GM19372 (cell line): Measurements from ENCODE around the gene PTH2R.
A peak's percentile ranks its signal among the peaks of the same experiment; 100 is the strongest.
"Not testable (repeated sequence)": the region's sequence is repeated elsewhere in the genome, so short reads cannot be mapped to it uniquely, and the experiment has no call there.

ENCODE experiments used
- ATAC-seq: cut with Tn5 transposase; IDR thresholded peaks from one replicate; pipeline ENCODE4 v1.9.1; 2021; ENCODE audit warnings: mild to moderate bottlenecking, low read depth, moderate library complexity; ENCODE audit not compliant: unreplicated experiment

The PTH2R gene

DNA sequence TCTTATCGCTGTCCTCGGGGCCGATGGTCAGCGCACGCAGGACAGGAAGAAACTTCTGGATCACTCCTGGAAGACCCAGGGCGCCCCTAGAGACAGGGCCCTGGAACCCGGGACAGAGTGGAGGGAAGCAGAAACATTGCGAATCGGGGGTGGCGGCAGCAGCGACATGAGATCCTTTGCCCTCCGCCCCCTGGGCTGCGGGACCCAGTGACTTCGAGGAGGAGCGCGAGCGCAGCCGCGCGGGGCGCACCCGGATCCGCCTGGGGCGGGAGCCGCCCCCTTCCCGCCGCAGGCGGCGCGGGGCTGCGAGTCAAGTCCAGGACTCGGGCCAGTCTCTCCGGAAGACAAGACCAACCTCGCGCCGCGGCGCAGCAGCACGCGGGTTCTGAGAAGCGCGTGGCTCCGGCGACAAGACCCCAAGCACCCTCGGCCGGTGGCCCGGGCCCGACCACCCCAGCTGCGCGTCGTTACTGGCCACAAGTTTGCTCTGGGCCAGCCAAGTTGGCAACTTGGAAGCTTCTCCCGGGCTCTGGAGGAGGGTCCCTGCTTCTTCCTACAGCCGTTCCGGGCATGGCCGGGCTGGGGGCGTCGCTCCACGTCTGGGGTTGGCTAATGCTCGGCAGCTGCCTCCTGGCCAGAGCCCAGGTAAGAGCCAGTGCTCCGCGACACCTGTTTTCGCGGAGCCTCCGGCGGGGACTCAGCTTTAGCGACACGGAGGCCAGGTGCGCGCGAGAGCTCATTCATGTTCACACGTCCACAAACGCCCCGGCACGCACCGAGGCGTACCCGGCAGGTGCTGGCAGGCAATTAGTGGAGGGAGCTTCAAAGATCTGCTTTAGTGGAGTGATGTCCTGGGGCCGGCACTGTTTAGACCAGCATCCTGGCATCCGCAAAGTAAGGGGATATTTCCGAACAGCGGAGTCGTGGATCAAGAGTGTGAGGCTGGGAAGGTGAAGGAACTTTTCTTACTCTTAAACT is at the start of gene PTH2R:
PTH2R (plus strand) TSS at position 319 of the 978 bp plus-strand sequence; CDS start at position 571, 252 bp downstream.
- ATAC-seq = no peak

- no peak for ATAC-seq
Measured at GRCh38 chr2:208356846-208357574, 49.6 kb upstream of the PTH2R start.

DNA sequence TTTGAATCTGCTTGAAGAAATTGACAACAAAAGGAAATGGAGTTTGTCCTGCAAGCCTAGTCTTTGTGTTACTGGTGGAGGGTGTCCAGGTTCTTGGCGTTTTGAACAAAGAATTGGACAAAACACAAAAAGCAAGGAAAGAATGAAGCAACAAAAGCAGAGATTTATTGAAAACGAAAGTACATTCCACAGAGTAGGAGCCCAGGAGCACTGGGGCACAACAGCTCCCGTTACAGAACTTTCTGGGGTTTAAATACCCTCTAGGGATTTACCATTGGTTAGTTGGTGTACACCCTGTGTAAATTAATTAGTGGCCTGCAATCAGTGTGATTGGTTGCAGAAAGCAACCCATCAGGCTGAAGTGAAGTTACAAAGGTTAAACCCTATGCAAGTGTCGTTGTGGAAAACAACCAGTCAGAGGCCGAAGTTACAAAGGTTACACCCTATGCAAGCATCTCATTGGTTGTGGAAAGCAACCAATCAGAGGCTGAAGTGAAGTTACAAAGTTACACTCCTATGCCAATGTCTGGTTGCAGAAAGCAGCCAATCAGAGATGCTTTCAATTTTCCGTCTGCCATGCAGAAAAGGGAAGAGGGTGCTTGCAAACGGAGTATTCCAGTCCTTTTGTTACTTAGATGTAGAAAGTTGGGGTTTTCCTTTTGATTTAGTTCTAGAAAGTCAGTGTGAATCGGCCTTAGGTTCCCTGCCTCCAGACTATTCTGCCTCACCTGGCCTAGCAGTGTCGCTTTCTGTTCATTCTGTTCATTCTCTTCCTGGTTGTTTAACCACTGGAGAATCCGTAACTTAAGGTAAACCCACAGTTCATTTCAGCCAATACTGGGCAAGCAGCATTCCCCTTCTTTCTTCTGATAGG is 47.6 kb upstream of the PTH2R start:
- no peak for ATAC-seq

DNA sequence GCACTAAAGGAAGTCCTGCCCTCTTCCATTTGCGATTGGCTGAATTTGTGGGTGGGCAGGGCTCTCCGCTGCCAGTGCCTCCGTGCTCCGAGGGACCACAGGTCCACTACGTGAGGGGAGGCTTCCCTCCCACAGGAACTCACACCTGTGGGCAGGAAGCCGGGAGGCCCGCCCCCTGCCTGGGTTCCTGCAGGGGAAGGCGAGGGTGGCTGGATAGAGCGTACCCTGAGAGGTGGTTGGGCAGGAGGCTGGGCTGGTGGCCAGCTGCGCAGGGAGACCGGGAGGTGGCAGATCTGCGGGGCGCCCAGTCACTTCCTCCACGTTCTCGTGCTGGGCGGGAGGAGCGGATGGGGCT is 47.0 kb upstream of the PTH2R start:
- no peak for ATAC-seq

- no peak for ATAC-seq
Measured at GRCh38 chr2:208360259-208361076, 46.1 kb upstream of the PTH2R start.

- ATAC-seq = no peak
Measured at GRCh38 chr2:208361077-208361441, 45.5 kb upstream of the PTH2R start.

DNA sequence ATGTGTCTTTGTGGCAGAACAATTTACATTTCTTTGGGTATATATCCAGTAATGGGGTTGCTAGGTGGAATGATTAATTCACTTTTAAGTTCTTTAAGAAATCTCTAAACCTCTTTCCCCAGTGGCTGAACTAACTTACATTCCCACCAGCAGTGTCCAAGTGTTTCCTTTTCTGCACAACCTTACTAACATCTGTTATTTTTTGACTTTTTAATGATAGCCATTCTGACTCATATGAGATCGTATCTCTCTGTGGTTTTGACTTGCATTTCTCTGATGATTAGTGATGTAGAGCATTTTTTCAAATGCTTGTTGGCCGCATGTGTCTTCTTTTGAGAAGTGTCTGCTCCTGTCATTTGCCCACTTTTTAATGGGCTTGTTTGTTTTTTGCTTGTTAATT is 43.1 kb upstream of the PTH2R start:
- ATAC-seq = no peak

DNA sequence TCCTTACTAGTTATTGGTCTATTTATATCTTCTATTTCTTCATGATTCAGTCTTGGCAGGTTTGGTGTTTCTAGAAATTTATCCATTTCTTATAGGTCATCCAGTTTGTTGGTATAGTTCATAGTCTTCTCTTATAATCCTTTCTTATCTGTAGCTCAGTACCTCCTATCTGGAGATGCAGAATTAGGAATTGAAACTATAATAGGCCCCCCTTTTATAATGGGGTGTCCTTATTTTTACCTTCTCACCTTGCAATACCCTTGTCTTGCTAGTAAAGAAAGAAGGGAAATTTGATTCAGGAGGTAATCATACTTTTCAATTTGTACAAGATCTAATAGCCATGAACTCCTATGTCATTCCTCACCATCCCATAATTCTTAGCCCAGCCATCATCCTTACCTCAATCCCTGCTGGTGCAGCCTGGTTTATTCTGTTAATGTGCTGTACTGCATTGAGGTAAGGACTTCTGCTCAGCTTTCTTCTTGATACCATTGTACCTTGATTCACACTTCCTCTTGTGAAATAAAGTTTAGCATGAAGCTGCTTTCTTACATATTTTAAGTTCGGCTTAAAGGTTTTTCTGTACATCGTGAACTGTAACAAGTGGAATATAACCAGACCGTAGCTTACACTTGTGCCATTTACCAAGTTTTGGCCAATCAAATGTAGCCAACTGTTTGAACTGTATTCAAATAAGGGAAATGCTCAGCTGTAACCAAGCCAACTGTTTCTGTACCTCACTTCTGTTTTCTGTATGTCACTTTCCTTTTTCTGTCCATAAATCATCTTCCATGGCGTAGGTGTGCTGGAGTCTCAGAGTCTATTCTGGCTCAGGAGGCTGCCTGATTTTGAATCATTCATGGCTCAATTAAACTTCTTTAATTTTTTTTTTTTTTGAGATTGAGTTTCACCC is 40.1 kb upstream of the PTH2R start:
- ATAC-seq = peak; percentile 73

DNA sequence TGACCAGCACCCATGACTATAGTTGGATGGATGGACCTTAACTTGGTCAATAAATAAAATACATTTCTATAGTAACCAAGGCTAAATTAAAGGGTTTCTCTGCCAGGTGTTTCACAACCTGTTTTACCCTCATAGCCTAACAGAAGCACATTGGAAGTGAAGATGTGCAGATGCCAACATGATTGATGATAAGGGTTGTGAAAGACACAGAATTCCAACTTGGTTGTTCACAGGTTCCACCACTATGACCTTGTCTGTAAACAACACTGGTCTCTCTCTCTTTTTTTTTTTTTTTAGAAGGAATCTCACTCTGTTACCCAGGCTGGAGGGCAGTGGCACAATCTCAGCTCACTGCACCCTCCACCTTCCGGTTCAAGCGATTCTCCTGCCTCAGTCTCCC is 37.5 kb upstream of the PTH2R start:
- ATAC-seq = no peak

DNA sequence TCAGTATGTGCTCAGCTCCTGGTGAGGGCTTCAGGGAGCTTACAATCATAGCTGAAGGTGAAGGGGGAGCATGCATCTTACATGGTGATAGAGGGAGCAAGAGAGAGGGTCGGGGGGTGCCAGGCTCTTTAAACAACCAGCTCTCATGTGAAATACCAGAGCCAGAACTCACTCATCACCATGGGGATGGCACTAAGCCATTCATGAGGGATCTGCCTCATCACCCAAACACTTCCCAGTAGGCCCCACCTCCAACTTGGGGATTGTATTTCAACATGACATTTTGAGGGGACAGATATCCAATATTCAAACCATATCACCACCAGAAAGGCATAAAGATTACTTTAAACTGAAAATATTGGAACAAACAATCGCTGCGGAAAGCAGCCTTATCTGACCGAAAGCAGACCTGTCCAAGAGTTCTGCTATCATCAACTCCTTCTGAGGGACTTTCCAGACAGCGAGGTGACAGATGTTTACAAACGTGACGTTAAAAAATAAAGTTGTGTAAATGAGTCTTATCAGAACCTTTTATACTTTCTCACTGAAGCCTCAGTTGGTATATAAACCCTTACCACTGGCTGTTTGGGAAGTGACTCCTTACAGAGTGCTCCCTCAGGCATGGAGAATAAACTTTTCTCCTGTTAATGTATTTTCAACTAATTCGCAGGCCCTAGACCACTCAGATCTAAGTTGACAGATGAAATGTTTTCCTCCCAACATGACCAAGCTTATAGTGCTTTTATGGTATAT is 35.5 kb upstream of the PTH2R start:
- no peak for ATAC-seq

DNA sequence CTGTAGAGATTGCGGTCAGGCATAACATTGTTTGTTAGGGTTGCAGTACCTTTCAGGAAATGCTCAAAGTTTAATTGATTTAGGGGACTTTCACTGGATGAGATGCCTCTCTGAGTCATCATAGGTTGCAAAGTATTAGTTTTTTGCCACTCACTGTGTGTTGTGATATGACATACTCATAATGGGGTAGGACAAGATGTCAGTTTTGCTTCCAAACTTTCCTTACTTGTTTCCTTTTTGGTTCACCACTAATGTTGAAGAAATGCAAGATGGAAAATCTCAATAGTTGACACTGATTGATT is 35.0 kb upstream of the PTH2R start:
- no peak for ATAC-seq

- ATAC-seq = no peak
Measured at GRCh38 chr2:208373460-208374089, 33.0 kb upstream of the PTH2R start.

GRCh38 chr2:208375491-208376068 is 31.0 kb upstream of the PTH2R start:
- ATAC-seq = no peak

DNA sequence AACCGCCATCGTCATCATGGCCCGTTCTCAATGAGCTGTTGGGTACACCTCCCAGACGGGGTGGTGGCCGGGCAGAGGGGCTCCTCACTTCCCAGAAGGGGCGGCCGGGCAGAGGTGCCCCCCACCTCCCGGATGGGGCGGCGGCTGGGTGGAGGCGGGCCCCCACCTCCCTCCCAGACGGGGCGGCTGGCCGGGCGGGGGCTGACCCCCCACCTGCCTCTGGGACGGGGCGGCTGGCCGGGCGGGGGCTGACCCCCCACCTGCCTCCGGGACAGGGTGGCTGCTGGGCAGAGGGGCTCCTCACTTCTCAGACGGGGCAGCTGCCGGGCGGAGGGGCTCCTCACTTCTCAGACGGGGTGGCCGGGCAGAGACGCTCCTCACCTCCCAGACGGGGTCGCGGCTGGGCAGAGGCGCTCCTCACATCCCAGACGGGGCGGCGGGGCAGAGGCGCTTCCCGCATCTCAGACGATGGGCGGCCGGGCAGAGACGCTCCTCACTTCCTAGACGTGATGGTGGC is 29.2 kb upstream of the PTH2R start:
- ATAC-seq = not testable (repeated sequence)

GRCh38 chr2:208379192-208379591 is 27.4 kb upstream of the PTH2R start:
- no peak for ATAC-seq

DNA sequence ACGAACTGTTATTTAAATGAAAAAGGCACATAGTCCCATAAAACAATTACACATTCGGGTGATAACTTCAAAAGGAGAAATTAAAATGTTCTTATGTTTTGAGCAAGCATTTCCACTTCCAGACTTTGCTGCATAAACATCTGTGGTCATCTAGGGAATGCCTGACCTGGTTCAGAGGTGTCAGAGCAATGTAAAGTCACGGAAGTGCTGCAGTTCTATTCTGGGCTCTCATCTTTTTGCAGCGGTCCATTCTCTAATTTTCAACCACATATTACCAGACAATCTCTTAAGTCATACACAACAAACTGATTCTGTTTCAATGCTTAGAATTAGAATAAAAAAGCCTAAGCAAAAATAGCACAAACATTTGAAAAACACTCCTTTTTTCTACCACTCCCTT is 22.0 kb upstream of the PTH2R start:
- no peak for ATAC-seq

GRCh38 chr2:208386541-208386940 is 20.1 kb upstream of the PTH2R start:
- ATAC-seq = no peak
